Fibroblast of the aortic adventitia (primary cell): ENCODE measurements around the gene PACSIN3. TPM values are rescaled to one million over a fixed set of nuclear protein-coding genes. Genes with fewer than 3 reads are reported as not detected.

Experiments
- DNase-seq: peaks from one replicate; pipeline ENCODE4 v3.0.0-alpha.2; 2010; ENCODE audit warnings: low read depth
- H3K4me3 ChIP-seq: 2 replicates; pipeline ENCODE4 v1.5.1; 2011; ENCODE audit warnings: low read depth, mild to moderate bottlenecking, control low read depth, low read length, moderate library complexity
- total RNA-seq: library from RNA; depleted of rRNA; stranded (reverse); fragments of >200 nt; gene quantifications from 2 replicates; pipeline ENCODE4 v1.2.3, GENCODE V29; 2012; ENCODE audit warnings: low replicate concordance
- TF ChIP-seq, protein P1 (sequence below): IDR thresholded peaks from 2 replicates; pipeline ENCODE4 v1.5.1; 2011; ENCODE audit warnings: mild to moderate bottlenecking, low read length, control low read depth, inconsistent platforms; ENCODE audit not compliant: insufficient read depth

PACSIN3 gene
- total RNA-seq, 1 donor: 28.8 TPM

- no peak overlapping the region for H3K4me3 ChIP-seq
- TF ChIP-seq, protein P1, sequence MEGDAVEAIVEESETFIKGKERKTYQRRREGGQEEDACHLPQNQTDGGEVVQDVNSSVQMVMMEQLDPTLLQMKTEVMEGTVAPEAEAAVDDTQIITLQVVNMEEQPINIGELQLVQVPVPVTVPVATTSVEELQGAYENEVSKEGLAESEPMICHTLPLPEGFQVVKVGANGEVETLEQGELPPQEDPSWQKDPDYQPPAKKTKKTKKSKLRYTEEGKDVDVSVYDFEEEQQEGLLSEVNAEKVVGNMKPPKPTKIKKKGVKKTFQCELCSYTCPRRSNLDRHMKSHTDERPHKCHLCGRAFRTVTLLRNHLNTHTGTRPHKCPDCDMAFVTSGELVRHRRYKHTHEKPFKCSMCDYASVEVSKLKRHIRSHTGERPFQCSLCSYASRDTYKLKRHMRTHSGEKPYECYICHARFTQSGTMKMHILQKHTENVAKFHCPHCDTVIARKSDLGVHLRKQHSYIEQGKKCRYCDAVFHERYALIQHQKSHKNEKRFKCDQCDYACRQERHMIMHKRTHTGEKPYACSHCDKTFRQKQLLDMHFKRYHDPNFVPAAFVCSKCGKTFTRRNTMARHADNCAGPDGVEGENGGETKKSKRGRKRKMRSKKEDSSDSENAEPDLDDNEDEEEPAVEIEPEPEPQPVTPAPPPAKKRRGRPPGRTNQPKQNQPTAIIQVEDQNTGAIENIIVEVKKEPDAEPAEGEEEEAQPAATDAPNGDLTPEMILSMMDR: no peak
- DNase-seq: no peak
Measured at GRCh38 chr11:47165253-47165840, 20.9 kb downstream of the PACSIN3 start.

- H3K4me3 ChIP-seq: no peak overlapping the region
- TF ChIP-seq, protein P1: no peak
- DNase-seq: no peak
Measured at GRCh38 chr11:47164321-47164720, 21.9 kb downstream of the PACSIN3 start.

GRCh38 chr11:47163898-47164297 is 22.3 kb downstream of the PACSIN3 start:
- no peak for DNase-seq
- TF ChIP-seq, protein P1: no peak
- H3K4me3 ChIP-seq: no peak overlapping the region

DNA sequence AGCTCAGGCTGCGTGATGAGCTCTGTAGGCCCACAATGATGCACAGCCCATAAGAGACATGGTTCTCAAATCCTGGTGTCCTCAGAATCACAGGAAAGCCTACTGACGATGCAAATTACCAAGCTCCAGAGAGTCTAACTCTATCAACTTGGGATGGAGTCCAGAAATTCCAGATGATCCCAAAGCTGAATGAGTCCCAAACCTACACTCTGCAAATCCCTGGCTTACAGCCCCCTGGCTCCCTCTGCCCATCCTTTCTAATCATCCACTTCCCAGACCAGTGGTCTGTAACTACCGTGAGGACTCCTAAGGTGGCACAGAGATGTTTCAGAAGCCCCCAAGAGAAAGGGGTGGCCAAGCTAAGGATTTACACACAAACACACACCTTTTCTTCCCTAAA is 23.0 kb downstream of the PACSIN3 start:
- H3K4me3 ChIP-seq: no peak overlapping the region
- peak; percentile 57 for DNase-seq
- TF ChIP-seq, protein P1: no peak

DNA sequence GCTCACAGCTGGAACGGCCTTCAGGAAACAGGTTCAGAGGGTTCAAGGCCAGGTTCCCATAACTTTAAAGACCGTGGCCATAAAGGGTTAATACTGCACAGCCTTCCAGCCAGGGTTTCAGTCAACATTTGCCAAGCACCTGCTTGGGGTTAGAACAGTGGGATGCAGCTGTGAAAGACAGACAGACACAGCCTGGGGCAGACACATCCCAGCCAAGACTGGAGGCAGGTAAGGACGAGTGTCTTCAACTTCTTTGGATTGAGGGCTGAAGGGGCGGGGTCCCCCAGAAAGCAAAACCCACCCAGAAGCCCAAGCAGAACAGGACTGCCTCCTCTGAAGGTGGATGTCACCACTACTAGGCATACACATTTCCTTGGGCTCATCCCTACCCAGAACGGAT is 23.8 kb downstream of the PACSIN3 start:
- TF ChIP-seq, protein P1: no peak
- no peak for DNase-seq
- no peak overlapping the region for H3K4me3 ChIP-seq

GRCh38 chr11:47161890-47162289 is 24.3 kb downstream of the PACSIN3 start:
- TF ChIP-seq, protein P1: no peak
- H3K4me3 ChIP-seq: no peak overlapping the region
- no peak for DNase-seq

DNA sequence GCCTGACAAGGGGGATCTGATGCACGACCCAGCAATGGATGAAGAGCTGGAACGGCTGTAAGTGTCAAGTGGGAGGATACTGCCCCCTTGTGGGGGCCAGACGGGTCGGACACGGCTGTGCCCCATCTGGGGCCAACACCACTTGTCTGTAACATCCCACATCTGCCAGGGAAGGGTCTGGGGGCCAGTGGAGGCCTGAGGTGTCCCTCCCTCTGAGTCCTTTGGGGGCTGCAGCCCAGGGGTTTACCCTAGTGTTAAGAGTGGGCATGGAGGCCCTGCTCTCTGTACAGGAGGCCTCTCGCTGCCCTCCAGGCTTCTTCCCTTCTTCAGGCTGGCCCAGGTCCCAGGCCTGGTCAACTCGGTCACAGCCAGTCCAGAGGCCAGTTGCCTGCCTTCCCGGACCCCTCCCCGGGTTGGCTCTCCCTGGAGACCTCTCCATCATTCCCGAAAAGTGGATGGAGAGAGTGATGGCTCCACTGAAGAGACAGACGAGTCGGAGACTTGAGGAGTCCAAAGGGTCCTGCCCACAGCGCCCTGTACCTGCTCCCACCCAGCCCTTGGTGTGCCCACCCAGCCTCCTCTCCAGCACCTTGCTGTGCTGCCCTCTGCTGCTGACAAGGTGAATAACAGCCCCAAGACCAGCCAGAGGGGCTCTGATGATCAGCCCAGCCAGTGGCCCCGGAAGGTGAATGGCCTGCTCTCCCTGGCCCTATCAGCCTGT is 24.9 kb downstream of the PACSIN3 start:
- TF ChIP-seq, protein P1: peak; percentile 84
- DNase-seq: peak; percentile 75
- H3K4me3 ChIP-seq: no peak overlapping the region
